Endodermal cell (in vitro differentiated cells): ENCODE measurements around the gene CDH13. TPM values are rescaled to one million over a fixed set of nuclear protein-coding genes. Genes with fewer than 3 reads are reported as not detected.
A peak's percentile ranks its signal among the peaks of the same experiment; 100 is the strongest.

Source experiments
- DNase-seq: peaks from one replicate; pipeline ENCODE4 v3.0.0-alpha.2; 2017
- H3K27ac ChIP-seq: 2 replicates; pipeline ENCODE4 v1.5.1; 2013; ENCODE audit warnings: mild to moderate bottlenecking, low read depth, low read length, moderate library complexity
- H3K27me3 ChIP-seq: 2 replicates; pipeline ENCODE4 v1.6.1; 2013; ENCODE audit warnings: mild to moderate bottlenecking, low read length, moderate library complexity; ENCODE audit not compliant: insufficient read depth, control insufficient read depth, poor library complexity, severe bottlenecking
- H3K36me3 ChIP-seq: 2 replicates; pipeline ENCODE4 v1.7.0; 2013; ENCODE audit warnings: mild to moderate bottlenecking, low read length, moderate library complexity; ENCODE audit not compliant: control insufficient read depth, insufficient read depth
- H3K4me1 ChIP-seq: one replicate; pipeline ENCODE4 v1.7.0; 2013; ENCODE audit warnings: low read length; ENCODE audit not compliant: control insufficient read depth, insufficient read depth
- H3K4me3 ChIP-seq: 2 replicates; pipeline ENCODE4 v1.5.1; 2013; ENCODE audit warnings: mild to moderate bottlenecking, low read length, moderate library complexity
- H3K9ac ChIP-seq: 2 replicates; pipeline ENCODE4 v1.6.1; 2013; ENCODE audit warnings: mild to moderate bottlenecking, low read length, moderate library complexity; ENCODE audit not compliant: poor library complexity, severe bottlenecking; ENCODE audit errors: extremely low read depth
- H3K9me3 ChIP-seq: 2 replicates; pipeline ENCODE4 v1.6.1; 2013; ENCODE audit warnings: mild to moderate bottlenecking, low read length, moderate library complexity; ENCODE audit not compliant: control insufficient read depth
- H3K27ac Mint-ChIP-seq: 2 replicates; pipeline ENCODE4 v1.8.0; 2020; ENCODE audit warnings: mixed read lengths
- H3K27me3 Mint-ChIP-seq: 2 replicates; pipeline ENCODE4 v1.8.0; 2021; ENCODE audit warnings: mild to moderate bottlenecking, mixed read lengths; ENCODE audit not compliant: insufficient read depth
- H3K36me3 Mint-ChIP-seq: 2 replicates; pipeline ENCODE4 v1.8.0; 2020; ENCODE audit warnings: low read depth, mixed read lengths
- H3K4me1 Mint-ChIP-seq: 2 replicates; pipeline ENCODE4 v1.8.0; 2020; ENCODE audit warnings: mixed read lengths
- H3K4me3 Mint-ChIP-seq: 2 replicates; pipeline ENCODE4 v1.8.0; 2020; ENCODE audit warnings: mild to moderate bottlenecking, moderate library complexity, mixed read lengths
- H3K9me3 Mint-ChIP-seq: 2 replicates; pipeline ENCODE4 v1.8.0; 2020; ENCODE audit warnings: mild to moderate bottlenecking, mixed read lengths
- WGBS, 2 experiments: methylation state at CpG; one replicate each; pipeline versions ENCODE4 v1.1.5 to v1.1.7; 2013; ENCODE audit warnings: missing lambda C conversion rate in 2 of 2, mixed read lengths in 1 of 2; ENCODE audit not compliant: insufficient coverage in 1 of 2, insufficient read length in 1 of 2; 5-methylcytosine and 5-hydroxymethylcytosine counted together
- total RNA-seq, 2 donors: library from RNA; stranded (reverse); fragmentation: NEBNext Ultra II Directional in 1 of 2; extraction: Animal tissue kit (Norgen Biotek cat#: 25700) in 1 of 2; gene quantifications; 2 replicates in 1 of 2; 3 replicates in 1 of 2; pipeline ENCODE4 v1.2.1, GENCODE V29; 2021
- TF ChIP-seq, protein P1 (sequence below): fragments of 200-600 bp; sonication (generic); conservative IDR thresholded peaks from 2 replicates; pipeline ENCODE4 v1.5.0; 2021; ENCODE audit warnings: antibody characterized with exemption, mild to moderate bottlenecking

The CDH13 gene
- total RNA-seq, 2 donors from 2014 or later, result 0.86 to 1.8 TPM

DNA sequence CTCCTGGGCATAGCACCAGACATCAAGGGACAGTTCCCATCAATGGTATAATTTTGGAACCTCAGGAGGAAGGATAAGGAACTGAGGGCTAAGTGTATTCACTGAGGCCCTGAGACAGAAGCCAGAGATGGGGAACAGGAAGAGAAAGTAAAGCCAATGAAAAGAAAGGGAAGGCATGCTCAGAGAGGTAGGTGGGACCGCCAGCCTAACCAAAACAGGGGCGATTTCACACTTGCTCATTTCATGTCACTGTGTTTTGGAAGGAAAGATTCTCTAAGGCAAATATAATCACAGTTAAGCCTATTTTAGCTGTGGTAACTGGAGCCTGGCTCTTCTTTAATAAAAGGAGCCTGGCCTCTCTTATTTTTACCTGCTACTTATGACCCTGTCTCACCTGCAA, 411.1 kb downstream of the CDH13 start:
- no peak overlapping the region for H3K4me3 ChIP-seq
- peaks cover 22% of the 10 kb centered on the region for H3K27me3 Mint-ChIP-seq
- WGBS, 2 experiments, result 88 to 92% methylated on average over 2 of the region's 2 CpGs

DNA sequence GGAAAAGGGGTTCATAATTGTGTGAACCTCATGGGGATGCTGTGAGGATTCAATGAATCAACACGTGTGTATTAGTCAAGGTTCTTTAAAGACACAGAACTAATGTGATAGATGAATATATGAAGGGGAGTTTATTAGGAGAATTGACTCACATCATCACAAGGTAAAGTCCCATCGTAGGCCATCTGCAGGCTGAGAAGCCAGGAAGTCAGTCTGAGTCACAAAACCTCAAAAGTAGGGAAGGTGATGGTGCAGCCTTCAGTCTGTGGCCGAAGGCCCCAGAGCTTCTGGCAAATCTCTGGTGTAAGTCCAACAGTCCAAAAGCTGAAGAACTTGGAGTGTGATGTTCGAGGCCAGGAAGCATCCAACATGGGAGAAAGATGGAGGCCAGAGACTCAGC, 413.4 kb downstream of the CDH13 start:
- DNase-seq, result no peak
- Histone ChIP-seq H3K9me3 (no peaks in the 10 kb centered on the region), H3K27ac (no peak overlapping the region), H3K27me3 (no peaks in the 10 kb centered on the region), H3K9ac (no peak overlapping the region), H3K4me1 (no peaks in the 10 kb centered on the region), H3K36me3 (no peaks in the 10 kb centered on the region), H3K4me3 (no peak overlapping the region)
- Mint-ChIP-seq H3K27ac (no peak overlapping the region), H3K4me1 (no peaks in the 10 kb centered on the region), H3K9me3 (peaks cover 3% of the 10 kb centered on the region), H3K4me3 (no peak overlapping the region), H3K36me3 (no peaks in the 10 kb centered on the region), H3K27me3 (peaks cover 9% of the 10 kb centered on the region)
- 92% methylated on average over 3 to 4 of the region's 4 CpGs for WGBS, 2 experiments
- TF ChIP-seq, protein P1, sequence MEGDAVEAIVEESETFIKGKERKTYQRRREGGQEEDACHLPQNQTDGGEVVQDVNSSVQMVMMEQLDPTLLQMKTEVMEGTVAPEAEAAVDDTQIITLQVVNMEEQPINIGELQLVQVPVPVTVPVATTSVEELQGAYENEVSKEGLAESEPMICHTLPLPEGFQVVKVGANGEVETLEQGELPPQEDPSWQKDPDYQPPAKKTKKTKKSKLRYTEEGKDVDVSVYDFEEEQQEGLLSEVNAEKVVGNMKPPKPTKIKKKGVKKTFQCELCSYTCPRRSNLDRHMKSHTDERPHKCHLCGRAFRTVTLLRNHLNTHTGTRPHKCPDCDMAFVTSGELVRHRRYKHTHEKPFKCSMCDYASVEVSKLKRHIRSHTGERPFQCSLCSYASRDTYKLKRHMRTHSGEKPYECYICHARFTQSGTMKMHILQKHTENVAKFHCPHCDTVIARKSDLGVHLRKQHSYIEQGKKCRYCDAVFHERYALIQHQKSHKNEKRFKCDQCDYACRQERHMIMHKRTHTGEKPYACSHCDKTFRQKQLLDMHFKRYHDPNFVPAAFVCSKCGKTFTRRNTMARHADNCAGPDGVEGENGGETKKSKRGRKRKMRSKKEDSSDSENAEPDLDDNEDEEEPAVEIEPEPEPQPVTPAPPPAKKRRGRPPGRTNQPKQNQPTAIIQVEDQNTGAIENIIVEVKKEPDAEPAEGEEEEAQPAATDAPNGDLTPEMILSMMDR, result no peak

More for the DNA sequence above, 411.1 kb downstream of the CDH13 start:
- H3K4me3 Mint-ChIP-seq, result no peak overlapping the region
- H3K27ac Mint-ChIP-seq, result no peak overlapping the region
- Histone ChIP-seq H3K27ac (no peak overlapping the region), H3K9ac (no peak overlapping the region), H3K4me1 (no peaks in the 10 kb centered on the region), H3K27me3 (no peaks in the 10 kb centered on the region), H3K36me3 (no peaks in the 10 kb centered on the region), H3K9me3 (no peaks in the 10 kb centered on the region)
- no peaks in the 10 kb centered on the region for H3K36me3 Mint-ChIP-seq
- TF ChIP-seq, protein P1, result no peak
- DNase-seq, result no peak
- H3K4me1 Mint-ChIP-seq, result no peaks in the 10 kb centered on the region
- peaks cover 3% of the 10 kb centered on the region for H3K9me3 Mint-ChIP-seq

DNA sequence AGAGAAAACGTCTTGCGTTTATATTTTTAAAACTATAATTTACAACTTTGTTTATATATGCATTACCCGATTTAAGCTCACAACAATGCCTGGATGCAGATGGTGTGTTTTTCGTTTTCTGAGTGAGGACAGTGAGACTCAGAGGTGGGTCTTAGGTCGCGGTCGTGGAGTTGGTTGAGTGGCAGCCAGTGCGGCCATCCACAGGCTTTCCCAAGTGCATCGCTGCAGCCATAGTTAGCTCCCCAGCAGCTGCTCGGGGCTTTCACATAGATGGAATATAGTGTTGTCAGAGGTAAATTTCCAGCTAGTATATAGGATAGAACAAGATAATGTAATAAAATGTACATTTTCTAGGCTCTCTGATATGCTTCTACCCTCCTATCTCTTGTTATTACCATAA, 417.8 kb downstream of the CDH13 start:
- H3K27me3 ChIP-seq, result no peaks in the 10 kb centered on the region
- H3K36me3 ChIP-seq, result no peaks in the 10 kb centered on the region
- H3K27ac Mint-ChIP-seq, result no peak overlapping the region
- 89 to 91% methylated on average over 5 to 10 of the region's 10 CpGs for WGBS, 2 experiments
- no peaks in the 10 kb centered on the region for H3K36me3 Mint-ChIP-seq
- H3K4me1 ChIP-seq, result no peaks in the 10 kb centered on the region
- no peak overlapping the region for H3K4me3 Mint-ChIP-seq
- DNase-seq, result peak; percentile 45
- H3K9me3 Mint-ChIP-seq, result peaks cover 3% of the 10 kb centered on the region
- H3K9me3 ChIP-seq, result no peaks in the 10 kb centered on the region
- no peak overlapping the region for H3K27ac ChIP-seq
- peaks cover 1% of the 10 kb centered on the region for H3K27me3 Mint-ChIP-seq
- H3K4me3 ChIP-seq, result no peak overlapping the region
- TF ChIP-seq, protein P1, result no peak
- no peaks in the 10 kb centered on the region for H3K4me1 Mint-ChIP-seq
- no peak overlapping the region for H3K9ac ChIP-seq
